Left lung (tissue), 8 donors: ENCODE data around the gene AP1M1. TPM values are rescaled to one million over a fixed set of nuclear protein-coding genes. Genes with fewer than 3 reads are reported as not detected.

Source experiments
- polyA plus RNA-seq, 6 donors: library from polyadenylated mRNA; unstranded; fragments of 120-200 nt; gene quantifications; one replicate each; pipeline ENCODE4 v1.2.1, GENCODE V29; 2013; ENCODE audit not compliant: insufficient read length in 6 of 6
- total RNA-seq, 2 donors: library from RNA; stranded (reverse); fragmentation: NEBNext Ultra II Directional; extraction: Animal tissue kit (Norgen Biotek cat#: 25700); gene quantifications; one replicate each; pipeline ENCODE4 v1.2.1, GENCODE V29; 2021
- donor health status: DM: no; HTN: yes; CAD: no.
- donor health status: DM: no; HTN: no; CAD: no.

Gene AP1M1
- total and polyA plus RNA-seq, 8 donors, result 51.2 to 73.9 (median 57.0) TPM

Other genes with a start within 250 kb of the AP1M1 start
- gene OR10H4, start 248.9 kb upstream of the AP1M1 start, total RNA-seq, result not detected
- gene OR10H4, start 248.9 kb upstream of the AP1M1 start, polyA plus RNA-seq, result not detected
- gene TPM4, start 121.4 kb upstream of the AP1M1 start, total RNA-seq, result 100 to 1,000 TPM; 437 to 536 TPM
- 100 to 1,000 TPM; 553 to 631 (median 558) TPM for gene TPM4, start 121.4 kb upstream of the AP1M1 start, polyA plus RNA-seq
- 10 to 100 TPM; 70.7 to 88.8 TPM for gene RAB8A, start 86.0 kb upstream of the AP1M1 start, total RNA-seq
- gene RAB8A, start 86.0 kb upstream of the AP1M1 start, polyA plus RNA-seq, result 100 to 1,000 TPM in 1 of 6 donors, 10 to 100 TPM in 5; 64.9 to 102 (median 73.0) TPM
- gene HSH2D, start 54.2 kb upstream of the AP1M1 start, total RNA-seq, result 1 to 10 TPM; 7.1 to 8.5 TPM
- gene HSH2D, start 54.2 kb upstream of the AP1M1 start, polyA plus RNA-seq, result 1 to 10 TPM; 1.8 to 2.7 (median 2.1) TPM
- gene CIB3, start 24.4 kb upstream of the AP1M1 start, total RNA-seq, result not detected
- not detected for gene CIB3, start 24.4 kb upstream of the AP1M1 start, polyA plus RNA-seq
- 10 to 100 TPM; 57.1 to 62.3 TPM for gene FAM32A, start 12.5 kb upstream of the AP1M1 start, total RNA-seq
- 100 to 1,000 TPM in 4 of 6 donors, 10 to 100 TPM in 2; 94.4 to 109 (median 105) TPM for gene FAM32A, start 12.5 kb upstream of the AP1M1 start, polyA plus RNA-seq
- 10 to 100 TPM; 30.2 to 75.9 TPM for gene KLF2, start 126.9 kb downstream of the AP1M1 start, total RNA-seq
- gene KLF2, start 126.9 kb downstream of the AP1M1 start, polyA plus RNA-seq, result 10 to 100 TPM; 12.9 to 69.1 (median 37.6) TPM